ENCODE data around the gene DHDH. TPM values are rescaled to one million over a fixed set of nuclear protein-coding genes. Genes with fewer than 3 reads are reported as not detected.

The DHDH gene
- total and polyA plus RNA-seq, 2 of the 13 experiments (the other 11 are each of a cell fraction or from before 2014, with no cell fraction given): 0.13 to 0.91 TPM

- TF ChIP-seq ZBTB40 (IDR thresholded peaks at IDR 0.05): no peak
- TF ChIP-seq ZBTB40 (CRISPR knock-in tag; IDR thresholded peaks at IDR 0.05): 0 out of 2 replicates have a peak, but pooled peaks have one; percentile 10
- no peak for TF ChIP-seq RORA (CRISPR knock-in tag; IDR thresholded peaks at IDR 0.05)
- no peak for TF ChIP-seq RAD51 (IDR thresholded peaks at IDR 0.05; ENCODE audit: borderline replicate concordance)
- TF ChIP-seq ZBTB1 (CRISPR knock-in tag; IDR thresholded peaks at IDR 0.05; ENCODE audit: borderline replicate concordance): no peak
- no peak for TF ChIP-seq JUNB (CRISPR knock-in tag; IDR thresholded peaks at IDR 0.05; ENCODE audit: borderline replicate concordance)
- TF ChIP-seq SALL1 (CRISPR knock-in tag; IDR thresholded peaks at IDR 0.05): no peak
- no peak for TF ChIP-seq SIX4 (CRISPR knock-in tag; IDR thresholded peaks at IDR 0.05)
- no peak for TF ChIP-seq ZNF484 (CRISPR knock-in tag; IDR thresholded peaks at IDR 0.05; ENCODE audit: borderline replicate concordance, low read depth)
- no peak for TF ChIP-seq ZNF180 (CRISPR knock-in tag; IDR thresholded peaks at IDR 0.05; ENCODE audit: borderline replicate concordance, low read depth)
- TF ChIP-seq JDP2 (CRISPR knock-in tag; IDR thresholded peaks at IDR 0.05; ENCODE audit: borderline replicate concordance): no peak
- TF ChIP-seq ZNF784 (CRISPR knock-in tag; IDR thresholded peaks at IDR 0.05; ENCODE audit: borderline replicate concordance): no peak; the same call in 1 of the 2 replicates
- no peak; the same call in 1 of the 2 replicates for TF ChIP-seq SMYD3 (CRISPR knock-in tag; IDR thresholded peaks at IDR 0.05)
- TF ChIP-seq TOE1 (CRISPR knock-in tag; IDR thresholded peaks at IDR 0.05): no peak
- TF ChIP-seq FUBP1 (CRISPR knock-in tag; IDR thresholded peaks at IDR 0.05; ENCODE audit: borderline replicate concordance): no peak
- no peak for TF ChIP-seq TBX3 (IDR thresholded peaks at IDR 0.05; ENCODE audit: borderline replicate concordance)
- no peak for TF ChIP-seq TBP (CRISPR knock-in tag; IDR thresholded peaks at IDR 0.05)
- TF ChIP-seq KLF6 (CRISPR knock-in tag; IDR thresholded peaks at IDR 0.05): no peak
- TF ChIP-seq CEBPB (IDR thresholded peaks at IDR 0.05; ENCODE audit: borderline replicate concordance, low read depth, low read length): no peak
These were observed 32.5 kb downstream of the DHDH start (continued) for GRCh38 chr19:48965806-48966540.
